Endothelial cell of umbilical vein (primary cell): Measurements from ENCODE around the gene CCAR1.

Experiments
- CTCF ChIP-seq, 2 donors: IDR thresholded peaks; 1 replicate in 1 of 2; 2 replicates in 1 of 2; pipeline ENCODE4 v1.5.1; 2011; ENCODE audit warnings: low read length in 2 of 2, mild to moderate bottlenecking in 2 of 2, moderate library complexity in 2 of 2, control low read depth in 1 of 2, inconsistent platforms in 1 of 2, low read depth in 1 of 2; ENCODE audit not compliant: insufficient read depth in 1 of 2; ENCODE audit errors: extremely low read depth in 1 of 2
- POLR2A ChIP-seq: IDR thresholded peaks from 2 replicates; pipeline ENCODE4 v1.6.1; 2012; ENCODE audit warnings: low read depth, mild to moderate bottlenecking, control low read depth, low read length
- POLR2AphosphoS5 ChIP-seq: IDR thresholded peaks from 2 replicates; pipeline ENCODE4 v1.6.1; 2012; ENCODE audit warnings: low read depth, mild to moderate bottlenecking, control low read depth, low read length, moderate library complexity; ENCODE audit not compliant: insufficient read depth

- no peak for TF ChIP-seq POLR2AphosphoS5
- no peak for TF ChIP-seq CTCF (IDR thresholded peaks at IDR 0.05; ENCODE audit: extremely low read depth in 1 of 2, insufficient read depth in 1 of 2, low read depth in 1 of 2, low read length in 2 of 2)
- no peak for TF ChIP-seq POLR2A
Measured at GRCh38 chr10:68831961-68832455, 111.0 kb downstream of the CCAR1 start.
